Smooth muscle cell (in vitro differentiated cells): ENCODE data around the gene KRT33B. TPM values are rescaled to one million over a fixed set of nuclear protein-coding genes. Genes with fewer than 3 reads are reported as not detected.

ENCODE experiments used
- DNase-seq: peaks from one replicate; lab custom pipeline; 2025; ENCODE audit not compliant: unreplicated experiment; lab: John Stamatoyannopoulos, UW
- H2AFZ ChIP-seq: fragments of 200-600 bp; sonication (generic); 2 replicates; pipeline ENCODE4 v1.6.0; 2016; ENCODE audit warnings: antibody characterized with exemption, low read depth, mild to moderate bottlenecking
- H3F3A ChIP-seq: fragments of 200-600 bp; sonication (generic); 2 replicates; pipeline ENCODE4 v1.6.0; 2017; ENCODE audit warnings: antibody characterized with exemption, low read depth
- H3K27ac ChIP-seq: fragments of 200-600 bp; sonication (generic); 2 replicates; pipeline ENCODE4 v1.5.1; 2016; ENCODE audit warnings: low read depth, mild to moderate bottlenecking
- H3K27me3 ChIP-seq: fragments of 200-600 bp; sonication (generic); 2 replicates; pipeline ENCODE4 v1.6.1; 2016; ENCODE audit warnings: low read depth, mild to moderate bottlenecking
- H3K36me3 ChIP-seq: fragments of 200-600 bp; sonication (generic); 2 replicates; pipeline ENCODE4 v1.5.1; 2016; ENCODE audit warnings: low read depth
- H3K4me1 ChIP-seq: fragments of 200-600 bp; sonication (generic); 2 replicates; pipeline ENCODE4 v1.5.1; 2016; ENCODE audit warnings: low read depth
- H3K4me2 ChIP-seq: fragments of 200-600 bp; sonication (generic); 2 replicates; pipeline ENCODE4 v1.6.0; 2016; ENCODE audit warnings: mild to moderate bottlenecking
- H3K4me3 ChIP-seq: fragments of 200-600 bp; sonication (generic); 2 replicates; pipeline ENCODE4 v1.5.1; 2016; ENCODE audit warnings: mild to moderate bottlenecking
- H3K79me2 ChIP-seq: fragments of 200-600 bp; sonication (generic); 2 replicates; pipeline ENCODE4 v1.6.0; 2016; ENCODE audit warnings: low read depth, mild to moderate bottlenecking
- H3K9ac ChIP-seq: fragments of 200-600 bp; sonication (generic); 2 replicates; pipeline ENCODE4 v1.6.0; 2016; ENCODE audit warnings: low read depth
- H3K9me3 ChIP-seq: fragments of 200-600 bp; sonication (generic); replicated peaks from 2 replicates; pipeline ENCODE4 v1.5.1; 2016; ENCODE audit warnings: low read depth
- H4K20me1 ChIP-seq: fragments of 200-600 bp; sonication (generic); 2 replicates; pipeline ENCODE4 v1.6.0; 2016; ENCODE audit warnings: low read depth
- CTCF ChIP-seq: fragments of 200-600 bp; sonication (generic); IDR thresholded peaks from 2 replicates; pipeline ENCODE4 v1.5.1; 2017; ENCODE audit warnings: borderline replicate concordance, mild to moderate bottlenecking, antibody characterized with exemption; ENCODE audit not compliant: insufficient read depth, poor library complexity, severe bottlenecking
- WGBS: methylation state at CpG from one replicate; pipeline ENCODE4 v1.1.7; 2016; ENCODE audit warnings: low lambda C conversion rate; 5-methylcytosine and 5-hydroxymethylcytosine counted together
- polyA plus RNA-seq: library from polyadenylated mRNA; unstranded; fragments of >200 nt; fragmentation: Nextera tagmentation; extraction: Ambion mirVana; gene quantifications from 2 replicates; pipeline ENCODE4 v1.2.1, GENCODE V29; 2016
- total RNA-seq: library from RNA; depleted of rRNA; stranded (reverse); fragments of >200 nt; gene quantifications from 2 replicates; pipeline ENCODE4 v1.2.3, GENCODE V29; 2014

Gene KRT33B
- total and polyA plus RNA-seq, 2 experiments from 2014 or later = 1.1 to 2.7 TPM

- 91% methylated on average over 7 of the region's 7 CpGs for WGBS
- TF ChIP-seq CTCF = no peak
- H3K4me1 ChIP-seq = no peaks in the 10 kb centered on the region
- no peaks in the 10 kb centered on the region for H3K79me2 ChIP-seq
- no peak overlapping the region for H3K27ac ChIP-seq
- DNase-seq = no peak
- H3K4me3 ChIP-seq = no peak overlapping the region
- no peaks in the 10 kb centered on the region for H4K20me1 ChIP-seq
- H3K4me2 ChIP-seq = no peak overlapping the region
- no peaks in the 10 kb centered on the region for H3K36me3 ChIP-seq
- no peaks in the 10 kb centered on the region for H3K9me3 ChIP-seq
- no peaks in the 10 kb centered on the region for H3F3A ChIP-seq
- no peaks in the 10 kb centered on the region for H3K27me3 ChIP-seq
- H3K9ac ChIP-seq = no peak overlapping the region
- H2AFZ ChIP-seq = no peak overlapping the region
Measured at GRCh38 chr17:41328207-41328606, 41.4 kb downstream of the KRT33B start.

GRCh38 chr17:41327411-41328120 lies 42.0 kb downstream of the KRT33B start:
- 92% methylated on average over 8 of the region's 8 CpGs for WGBS
- no peak overlapping the region for H3K4me2 ChIP-seq
- H3K4me3 ChIP-seq = no peak overlapping the region
- no peaks in the 10 kb centered on the region for H3K36me3 ChIP-seq
- H3K9ac ChIP-seq = no peak overlapping the region
- H3F3A ChIP-seq = no peaks in the 10 kb centered on the region
- H4K20me1 ChIP-seq = no peaks in the 10 kb centered on the region
- DNase-seq = no peak
- no peaks in the 10 kb centered on the region for H3K9me3 ChIP-seq
- H3K79me2 ChIP-seq = no peaks in the 10 kb centered on the region
- H3K27ac ChIP-seq = no peak overlapping the region
- TF ChIP-seq CTCF = no peak
- no peaks in the 10 kb centered on the region for H3K4me1 ChIP-seq
- H3K27me3 ChIP-seq = no peaks in the 10 kb centered on the region
- H2AFZ ChIP-seq = no peak overlapping the region

- no peaks in the 10 kb centered on the region for H3K79me2 ChIP-seq
- no peaks in the 10 kb centered on the region for H4K20me1 ChIP-seq
- H2AFZ ChIP-seq = no peak overlapping the region
- no peak overlapping the region for H3K27ac ChIP-seq
- H3K27me3 ChIP-seq = no peaks in the 10 kb centered on the region
- H3F3A ChIP-seq = no peaks in the 10 kb centered on the region
- no peaks in the 10 kb centered on the region for H3K36me3 ChIP-seq
- no peak overlapping the region for H3K4me2 ChIP-seq
- no peak overlapping the region for H3K9ac ChIP-seq
- H3K4me3 ChIP-seq = no peak overlapping the region
- DNase-seq = no peak
- WGBS = 90% methylated on average over 18 of the region's 18 CpGs
- no peak for TF ChIP-seq CTCF
- no peaks in the 10 kb centered on the region for H3K4me1 ChIP-seq
- no peaks in the 10 kb centered on the region for H3K9me3 ChIP-seq
Measured at GRCh38 chr17:41326173-41327145, 43.2 kb downstream of the KRT33B start.
